ENCODE data around the gene MITF.

Gene MITF

GRCh38 chr3:69925506-69925905 lies 186.2 kb downstream of the MITF start:
- no peak for FAIRE-seq

DNA sequence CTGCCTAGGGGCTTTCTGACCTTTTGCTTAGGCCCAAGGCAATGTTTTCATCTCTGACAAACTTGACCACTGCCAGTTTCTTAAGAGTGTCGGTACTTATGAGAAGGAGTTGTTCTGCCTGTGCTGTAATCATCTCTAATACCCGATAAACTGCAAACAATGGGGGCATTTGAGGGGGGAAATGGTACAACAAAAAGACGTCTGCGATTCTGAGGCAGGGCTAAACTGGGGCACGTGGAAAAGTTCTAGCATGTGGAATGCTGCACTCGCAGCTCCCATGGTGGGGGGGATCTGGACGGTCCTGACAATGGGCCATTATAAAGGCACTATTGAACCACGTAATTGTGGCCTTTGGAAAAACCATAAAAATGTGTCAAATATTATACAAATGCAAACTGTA lies 187.1 kb downstream of the MITF start:
- FAIRE-seq: no peak

DNA sequence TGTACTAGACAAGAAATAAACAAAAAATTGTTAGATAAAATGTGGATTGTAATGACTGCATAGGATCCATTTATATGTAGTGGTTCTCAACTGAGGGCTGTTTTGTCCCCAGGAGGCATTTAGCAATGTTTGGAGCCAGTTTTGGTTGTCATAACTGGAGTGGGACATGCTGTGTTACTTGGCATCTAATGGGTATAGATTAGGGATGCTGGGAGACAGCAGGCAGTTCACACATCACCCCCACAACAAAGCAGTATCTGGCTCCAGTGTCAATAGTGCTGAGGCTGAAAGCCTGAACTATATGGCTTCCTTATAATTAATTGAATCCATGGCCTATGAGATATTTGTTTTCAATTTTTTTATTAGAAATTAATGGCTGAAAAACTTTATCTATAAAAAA lies 188.3 kb downstream of the MITF start:
- no peak for FAIRE-seq

DNA sequence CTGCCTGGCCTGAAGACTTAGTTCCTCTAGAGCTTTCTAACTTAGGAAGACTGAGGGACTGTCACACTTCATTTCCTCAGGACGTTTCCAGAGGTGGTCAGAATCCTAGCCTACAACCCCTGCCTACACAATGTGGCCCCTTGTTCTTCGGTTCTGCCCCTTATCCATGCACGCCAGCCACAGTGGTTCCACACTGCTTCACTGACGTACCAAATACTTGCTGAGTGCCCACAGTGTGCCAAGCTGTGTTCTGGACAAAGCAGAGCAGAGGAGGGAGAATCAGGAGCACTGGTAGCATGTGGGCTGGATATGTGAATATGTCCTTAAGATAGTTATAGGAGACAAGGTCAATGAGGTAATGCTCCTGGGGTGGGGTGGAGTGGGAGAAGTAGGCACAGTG lies 189.8 kb downstream of the MITF start:
- FAIRE-seq: no peak

GRCh38 chr3:69930564-69930963 lies 191.3 kb downstream of the MITF start:
- FAIRE-seq: no peak

DNA sequence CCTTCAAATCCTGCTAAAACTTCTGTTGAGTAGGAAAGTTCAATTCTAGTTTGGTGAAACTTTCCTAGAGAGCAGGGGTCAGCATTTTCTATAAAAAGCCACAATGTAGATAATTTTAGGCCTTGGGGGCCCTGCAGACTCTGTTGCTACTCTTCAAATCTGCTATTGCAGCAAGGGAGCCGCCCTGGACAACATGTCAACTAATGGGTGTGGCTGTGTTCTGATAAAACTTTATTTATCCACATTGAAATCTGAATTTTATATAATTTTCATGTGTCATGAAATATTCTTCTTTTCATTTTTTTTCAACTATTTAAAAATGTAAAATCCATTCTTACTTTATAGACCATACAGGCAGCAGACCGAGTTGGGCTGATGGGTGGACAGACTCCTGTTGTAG lies 192.8 kb downstream of the MITF start:
- FAIRE-seq: no peak

GRCh38 chr3:69932501-69932900 lies 193.2 kb downstream of the MITF start:
- FAIRE-seq: no peak

GRCh38 chr3:69934398-69934797 lies 195.1 kb downstream of the MITF start:
- no peak for FAIRE-seq

DNA sequence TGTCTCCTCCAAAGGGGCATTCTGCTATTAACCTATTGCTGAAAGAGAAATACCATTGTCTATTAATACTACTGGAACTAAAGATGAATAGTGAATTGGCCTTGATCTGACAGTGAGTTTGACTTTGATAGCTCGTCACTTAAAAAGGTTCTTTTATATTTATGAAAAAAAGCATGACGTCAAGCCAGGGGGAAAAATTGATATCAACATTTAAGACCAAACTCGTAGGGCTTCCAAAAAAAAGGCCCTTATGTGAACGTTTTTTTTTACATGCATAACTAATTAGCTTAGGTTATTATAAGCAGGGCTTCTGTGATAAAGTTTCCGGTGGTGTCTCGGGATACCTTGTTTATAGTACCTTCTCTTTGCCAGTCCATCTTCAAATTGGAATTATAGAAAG lies 197.0 kb downstream of the MITF start:
- no peak for FAIRE-seq

- no peak for FAIRE-seq
Measured at GRCh38 chr3:69938061-69938460, 198.8 kb downstream of the MITF start.

DNA sequence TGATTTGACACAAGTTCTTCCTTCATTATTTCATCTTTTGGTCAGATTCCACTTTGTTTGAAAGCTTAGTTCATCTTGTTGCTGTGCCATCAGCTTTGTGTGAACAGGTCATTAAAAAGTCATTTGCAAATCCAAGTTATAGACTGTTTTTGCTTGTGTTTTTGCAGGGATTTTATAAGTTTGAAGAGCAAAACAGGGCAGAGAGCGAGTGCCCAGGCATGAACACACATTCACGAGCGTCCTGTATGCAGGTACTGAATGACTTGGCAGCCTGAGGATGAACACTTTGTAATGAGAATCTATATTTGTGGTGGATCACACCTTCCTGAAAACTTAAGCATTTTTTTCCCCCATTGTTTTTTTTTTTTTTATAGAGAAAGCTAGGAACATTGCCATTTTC lies 199.7 kb downstream of the MITF start:
- no peak for FAIRE-seq

GRCh38 chr3:69941037-69941436 lies 201.8 kb downstream of the MITF start:
- FAIRE-seq: no peak

GRCh38 chr3:69941439-69942176 lies 202.3 kb downstream of the MITF start:
- no peak for FAIRE-seq

DNA sequence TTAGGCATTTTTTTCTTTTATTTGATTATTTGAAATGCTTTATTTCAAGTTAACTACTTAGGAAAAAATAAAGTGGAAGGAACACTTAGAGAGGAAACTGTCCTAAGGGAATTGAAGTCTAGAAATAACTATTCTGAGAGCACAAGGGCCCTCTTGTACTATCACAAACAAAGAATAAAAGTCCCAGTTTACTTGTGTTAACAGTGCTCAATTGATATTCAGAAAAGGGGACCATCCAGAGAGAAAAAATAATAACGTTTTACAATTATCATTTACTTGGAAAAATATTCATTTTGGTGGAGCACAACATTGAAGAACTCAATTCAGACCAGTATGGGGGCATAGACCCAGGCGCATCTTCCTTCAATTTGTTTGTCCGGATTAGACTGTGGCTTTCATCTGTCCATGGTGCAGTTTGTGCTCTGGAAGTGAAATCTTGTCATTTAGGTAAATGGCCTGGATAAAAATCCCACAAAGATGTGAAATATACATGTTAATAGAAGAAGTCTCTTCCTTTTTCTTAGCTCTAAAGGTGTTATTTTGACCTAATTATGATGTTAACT lies 205.7 kb downstream of the MITF start:
- FAIRE-seq: no peak

GRCh38 chr3:69948246-69948862 lies 209.1 kb downstream of the MITF start:
- FAIRE-seq: peak; percentile 97

- FAIRE-seq: no peak
Measured at GRCh38 chr3:69951616-69952015, 212.4 kb downstream of the MITF start.

DNA sequence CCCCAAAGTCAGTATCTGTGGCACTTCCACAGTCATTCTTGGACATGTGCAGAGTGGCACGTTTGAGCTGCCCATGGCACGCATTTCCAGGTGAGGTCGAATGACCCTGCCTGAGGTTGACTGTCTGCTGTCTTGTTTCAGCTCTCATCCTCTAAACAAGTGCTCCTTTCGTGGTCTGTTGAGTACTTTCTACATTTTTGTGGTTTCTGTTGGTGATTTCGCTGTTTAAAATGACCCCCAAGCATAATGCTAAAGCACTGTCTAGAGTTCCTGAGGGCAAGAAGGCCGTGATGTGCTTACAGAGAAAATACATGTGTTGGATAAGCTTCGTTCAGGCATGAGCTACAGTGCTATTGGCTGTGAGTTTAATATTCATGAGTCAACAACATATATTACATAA lies 220.3 kb downstream of the MITF start:
- no peak for FAIRE-seq

- no peak for FAIRE-seq
Measured at GRCh38 chr3:69961706-69962439, 222.6 kb downstream of the MITF start.

DNA sequence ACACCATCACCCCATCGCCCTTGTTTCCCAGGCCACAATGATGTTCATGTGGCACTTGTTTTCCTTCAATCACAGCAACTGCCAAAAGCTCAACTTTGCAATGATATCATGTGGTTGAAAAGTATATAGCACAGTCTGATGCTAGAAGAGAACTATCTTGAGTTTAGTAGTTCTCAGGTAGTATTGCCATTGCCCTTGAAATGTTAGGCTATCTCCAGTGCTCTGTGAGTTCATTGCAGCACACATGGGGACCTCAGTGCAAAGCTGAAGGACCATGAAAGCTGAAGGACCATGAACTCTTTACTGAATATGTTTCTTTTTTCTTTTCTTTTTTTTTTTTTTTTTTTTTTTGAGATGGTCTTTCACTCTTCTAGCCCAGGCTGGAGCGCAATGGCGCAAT lies 224.4 kb downstream of the MITF start:
- FAIRE-seq: no peak

DNA sequence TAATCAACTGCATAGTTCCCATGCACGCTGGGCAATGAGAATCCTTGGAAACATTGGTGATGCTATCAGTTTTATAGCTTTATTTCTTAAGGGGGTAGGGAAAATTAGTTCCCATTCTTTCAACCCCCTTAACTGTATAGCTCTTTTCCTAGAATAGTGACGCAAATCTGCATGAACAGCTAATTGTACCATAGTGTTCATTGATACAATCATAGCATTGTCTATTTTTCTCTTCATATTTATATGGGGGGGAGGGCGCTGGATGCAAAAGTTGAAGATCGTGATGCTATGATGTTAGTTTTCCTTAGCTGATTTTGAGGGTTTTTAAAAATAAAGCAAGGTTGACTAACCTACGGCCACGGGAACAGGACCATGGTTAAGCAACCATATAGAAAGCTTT lies 227.9 kb downstream of the MITF start:
- no peak for FAIRE-seq

- no peak for FAIRE-seq
Measured at GRCh38 chr3:69970827-69971226, 231.6 kb downstream of the MITF start.

DNA sequence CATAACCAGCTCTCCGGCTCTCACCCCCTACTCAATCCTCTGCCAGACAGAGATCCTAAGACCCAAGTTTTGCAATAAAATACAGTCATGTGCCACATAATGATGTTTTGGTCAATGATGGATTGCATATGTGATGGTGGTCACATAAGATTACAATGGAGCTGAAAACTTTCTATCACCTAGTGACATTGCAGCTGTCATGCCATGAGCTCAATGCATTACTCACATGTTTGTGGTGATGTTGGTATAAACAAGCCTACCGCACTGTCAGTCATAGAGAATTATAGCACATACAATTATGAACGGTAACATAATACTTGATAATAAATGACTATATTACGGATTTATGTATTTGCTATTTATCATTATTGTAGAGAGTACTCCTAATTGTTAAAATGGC lies 233.4 kb downstream of the MITF start:
- no peak for FAIRE-seq

DNA sequence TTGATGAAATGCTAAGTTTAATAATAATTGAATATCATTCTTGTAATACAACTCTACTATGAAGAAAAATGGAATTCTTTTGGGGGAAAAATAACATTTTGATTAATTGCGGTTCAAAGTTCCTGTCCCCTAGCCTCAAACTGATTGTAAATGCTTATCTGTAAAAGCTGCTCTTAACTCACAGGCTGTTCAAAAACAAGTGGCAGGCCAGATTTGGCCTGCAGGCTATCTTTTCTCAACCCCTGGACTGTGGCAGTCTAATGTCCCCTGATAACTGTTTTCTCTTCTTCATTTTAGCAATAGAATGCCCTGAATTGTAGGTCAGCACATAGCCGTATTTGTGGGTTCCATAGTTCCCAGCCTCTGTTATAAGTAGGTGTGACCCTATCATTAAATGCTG lies 236.8 kb downstream of the MITF start:
- no peak for FAIRE-seq
